Stimulated activated CD8-positive, alpha-beta memory T cell treated with anti-CD3 and anti-CD28 coated beads, Interleukin-4, amount 100 ng/mL, for 48 hours (primary cell): ENCODE results near the gene RNF187.

Source experiments
- DNase-seq: peaks from one replicate; pipeline ENCODE4 v3.0.0-alpha.2; 2020

Gene RNF187

DNA sequence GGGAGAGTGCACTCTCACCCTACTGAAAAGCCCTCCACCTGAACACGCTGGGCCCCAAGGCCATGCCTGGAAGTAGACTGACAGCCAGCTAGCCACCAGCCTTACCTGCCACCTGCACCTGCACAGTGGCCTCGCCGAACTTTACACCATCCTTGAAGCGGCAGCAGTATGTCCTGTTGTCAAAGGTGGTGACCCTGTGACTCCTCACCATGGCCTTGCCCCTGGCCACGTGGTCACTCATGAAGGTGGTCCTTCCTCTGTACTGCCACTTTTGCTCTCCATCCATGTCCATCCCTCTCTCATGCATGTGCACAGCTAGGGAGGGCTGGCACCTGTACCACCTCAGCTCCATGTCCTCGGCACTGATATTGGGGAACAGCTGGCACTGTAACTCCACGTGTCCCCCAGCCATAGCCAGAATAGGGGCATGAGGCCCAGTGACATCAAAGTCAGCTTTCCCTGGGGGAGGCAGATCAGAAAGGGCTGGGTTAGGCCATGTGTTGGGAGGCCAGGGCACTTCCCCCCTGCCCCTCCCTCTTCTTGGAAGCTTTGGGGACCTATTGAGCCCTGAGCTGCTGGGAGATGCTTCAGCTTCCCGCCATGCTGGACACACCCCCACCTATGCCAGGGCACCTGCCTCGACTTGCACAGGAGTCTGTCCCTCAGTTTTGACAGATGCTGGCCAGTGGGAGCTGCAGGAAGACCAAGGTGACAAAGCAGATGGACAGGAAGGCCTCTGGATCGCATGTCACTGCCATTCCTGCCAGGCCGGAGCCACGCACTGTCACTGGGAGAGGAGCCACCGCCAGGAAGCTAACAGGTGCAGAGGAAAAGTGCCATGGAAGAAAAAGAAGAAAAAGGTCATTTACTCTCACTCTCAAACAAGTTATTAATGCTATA is 24.6 kb downstream of the RNF187 start:
- peak; percentile 8 for DNase-seq

DNA sequence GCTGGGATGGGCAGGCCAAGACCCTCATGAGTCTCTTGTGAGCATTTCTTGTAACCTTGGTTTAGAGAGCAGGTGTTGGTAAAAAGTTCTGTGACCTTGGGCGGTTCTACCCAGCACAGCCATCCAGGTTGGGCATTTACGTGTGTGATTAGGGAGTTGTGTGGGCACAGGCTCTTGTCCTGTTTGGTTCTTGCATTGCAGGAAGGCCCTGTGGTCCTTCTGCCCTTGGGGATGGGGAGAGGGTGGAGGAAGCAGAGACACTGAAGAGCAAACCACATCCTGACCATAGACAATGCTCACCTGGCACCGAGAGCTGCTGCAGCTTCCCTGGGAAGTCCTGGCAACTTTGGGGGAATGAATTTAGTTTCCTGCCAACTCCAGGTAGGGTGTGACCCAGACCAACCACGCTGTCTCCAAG is 25.6 kb downstream of the RNF187 start:
- peak; percentile 10 for DNase-seq

DNA sequence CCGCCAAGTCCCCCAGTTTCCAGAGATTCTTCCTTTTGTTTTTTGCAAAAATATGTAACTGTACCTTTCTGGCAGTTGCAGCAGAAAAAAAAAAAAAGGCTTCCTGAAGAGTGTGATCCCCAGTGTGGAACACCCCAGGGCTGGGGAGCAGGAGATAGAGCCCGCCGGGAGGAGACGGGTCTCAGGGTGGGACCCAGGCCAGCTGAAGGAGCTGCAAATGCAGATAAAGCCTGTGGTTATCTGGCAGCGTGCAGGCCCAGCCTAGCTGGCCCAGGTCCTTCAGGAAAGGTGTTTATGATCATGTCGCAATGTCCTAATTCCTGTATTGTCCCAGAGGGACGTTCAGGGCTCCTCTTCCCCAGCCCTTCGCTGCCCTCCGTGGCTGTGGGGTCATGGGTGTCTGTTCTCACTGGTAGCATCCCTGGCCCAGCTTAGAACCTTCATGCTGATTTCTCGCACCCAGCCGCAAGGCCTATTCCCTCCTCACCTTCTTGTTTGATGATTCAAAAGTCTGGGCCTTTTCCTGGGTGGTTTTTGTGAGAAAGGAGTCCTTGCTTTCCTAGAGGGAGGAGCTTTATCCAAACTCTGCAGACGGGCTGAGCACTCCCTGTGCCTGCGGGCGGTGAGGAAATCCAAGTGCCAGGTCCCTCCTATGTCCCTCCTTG is 26.2 kb downstream of the RNF187 start:
- DNase-seq, result no peak

DNA sequence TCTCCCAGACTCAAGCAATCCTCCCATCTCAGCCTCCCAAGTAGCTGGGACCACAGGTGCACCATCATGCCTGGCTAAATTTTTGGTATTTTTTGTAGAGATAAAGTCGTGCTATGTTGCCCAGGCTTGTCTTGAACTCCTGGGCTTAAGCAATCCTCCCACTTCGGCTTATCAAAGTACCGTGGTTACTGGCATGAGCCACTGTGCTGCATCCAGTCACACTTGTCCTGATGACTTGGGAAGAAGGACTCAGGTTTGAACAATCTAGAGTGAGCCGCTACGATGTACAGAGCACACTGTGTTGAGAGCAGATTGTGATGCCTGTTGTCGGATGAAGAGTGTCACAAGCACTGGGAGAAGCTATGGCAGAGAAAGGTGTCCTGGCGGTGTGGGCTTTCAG is 27.2 kb downstream of the RNF187 start:
- DNase-seq, result no peak

DNA sequence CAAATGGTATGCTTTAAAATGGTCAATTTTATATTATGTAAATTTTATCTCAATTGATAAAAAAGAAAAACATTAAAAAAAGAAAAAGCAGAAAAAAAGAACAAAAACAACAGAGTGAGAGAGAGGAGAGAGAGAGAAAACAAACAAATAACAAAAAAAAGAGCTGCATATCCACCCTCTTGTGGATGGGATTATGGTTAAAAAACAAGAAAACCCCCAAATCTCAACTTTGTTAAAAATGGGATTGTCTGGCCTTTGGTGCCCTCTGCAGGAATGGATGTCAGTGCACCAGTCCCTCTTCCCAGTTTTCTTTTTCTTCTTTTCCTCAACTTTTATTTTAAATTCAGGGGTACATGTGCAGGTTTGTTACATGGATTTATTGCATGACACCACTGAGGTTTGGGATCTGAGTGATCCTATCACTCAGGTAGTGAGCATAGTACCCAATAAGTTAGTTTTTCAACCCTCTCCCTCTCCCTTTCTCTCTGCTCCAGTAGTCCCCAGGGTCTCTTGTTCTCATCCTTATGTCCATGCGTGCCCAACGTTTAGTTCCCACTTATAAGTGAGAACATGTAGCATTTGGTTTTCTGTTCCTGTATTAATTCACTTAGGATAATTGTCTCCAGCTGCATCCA is 28.1 kb downstream of the RNF187 start:
- DNase-seq, result no peak

DNA sequence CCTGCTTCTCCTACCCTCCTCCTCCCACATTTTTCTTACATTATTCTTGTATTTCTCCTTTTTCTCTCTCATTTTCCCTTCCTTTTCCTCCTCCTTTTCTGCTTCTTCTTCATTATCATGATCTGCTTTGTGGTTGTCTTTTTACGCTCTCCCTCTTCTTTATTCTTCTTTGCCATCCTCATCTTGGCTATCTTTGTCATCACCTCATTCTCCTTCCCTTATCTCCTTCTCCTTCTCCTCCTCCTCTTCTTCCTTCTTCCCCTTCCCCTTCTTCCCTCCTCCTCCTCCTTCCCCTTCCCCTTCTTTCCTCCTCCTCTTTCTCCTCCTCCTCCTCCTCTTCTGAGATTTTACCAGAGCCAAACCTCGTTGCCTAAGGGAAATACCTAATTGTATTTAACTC is 30.5 kb downstream of the RNF187 start:
- no peak for DNase-seq

DNA sequence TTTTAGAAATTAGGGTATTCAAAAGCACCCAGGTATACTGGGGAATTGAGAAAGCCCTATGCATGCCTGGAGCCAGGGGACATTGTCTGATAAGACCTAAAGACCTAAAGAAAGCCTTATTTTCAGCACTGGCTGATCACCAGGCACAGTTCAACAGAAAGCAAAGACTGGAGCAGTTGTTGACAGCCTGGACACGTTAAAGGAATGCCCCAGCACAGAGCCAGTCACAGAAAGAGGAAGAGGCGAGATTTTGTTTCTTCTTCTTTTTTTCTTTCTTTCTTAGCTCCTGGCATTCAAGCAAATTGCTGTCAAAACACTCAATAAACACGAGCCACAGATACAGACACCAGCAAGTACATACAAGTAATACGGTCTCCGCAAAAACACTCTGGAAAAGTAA is 40.4 kb downstream of the RNF187 start:
- DNase-seq, result no peak

DNA sequence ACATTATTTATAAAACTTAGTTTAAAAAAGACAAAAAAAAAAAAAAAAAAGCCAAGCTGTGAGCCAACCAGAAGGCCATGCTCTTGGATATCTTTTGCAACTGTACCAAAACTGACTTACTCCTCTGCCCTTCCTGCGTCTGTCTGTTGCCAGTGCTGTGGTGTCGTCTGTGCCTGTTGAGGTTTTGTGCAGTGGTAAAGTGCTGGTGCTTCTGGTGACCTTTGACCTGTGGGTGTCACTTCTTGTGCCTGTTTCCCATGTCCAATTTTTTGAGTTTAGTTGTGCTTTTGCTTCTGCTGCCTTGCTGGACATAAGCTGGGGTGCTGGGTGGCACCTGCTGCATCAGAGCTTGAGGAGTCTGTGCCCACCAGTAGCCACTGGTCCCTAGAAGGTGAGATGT is 41.4 kb downstream of the RNF187 start:
- no peak for DNase-seq

DNA sequence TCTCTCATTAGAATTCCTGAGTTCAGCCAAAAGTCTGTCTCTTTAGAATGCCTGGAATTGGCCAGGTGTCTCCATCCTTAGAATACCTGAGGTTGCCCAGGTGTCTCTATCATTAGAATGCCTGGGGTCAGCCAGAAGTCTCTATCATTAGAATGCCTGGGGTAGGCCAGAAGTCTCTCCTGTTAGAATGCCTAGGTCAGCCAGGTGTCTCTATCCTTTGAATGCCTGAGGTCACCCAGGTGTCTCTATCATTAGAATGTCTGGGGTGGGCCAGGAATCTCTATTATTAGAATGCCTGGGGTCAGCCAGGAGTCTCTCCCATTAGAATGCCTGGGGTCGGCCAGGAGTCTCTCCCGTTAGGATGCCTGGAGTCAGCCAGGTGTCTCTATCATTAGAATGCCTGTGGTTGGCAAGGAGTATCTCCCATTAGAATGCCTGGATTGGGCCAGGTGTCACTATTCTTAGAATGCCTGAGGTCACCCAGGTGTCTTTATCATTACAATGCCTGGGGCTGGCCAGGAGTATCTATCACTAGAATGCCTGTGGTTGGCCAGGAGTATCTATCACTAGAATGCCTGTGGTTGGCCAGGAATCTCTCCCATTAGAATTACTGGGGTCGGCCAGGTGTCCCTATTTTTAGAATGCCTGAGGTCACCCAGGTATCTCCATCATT is 43.0 kb downstream of the RNF187 start:
- no peak for DNase-seq

DNA sequence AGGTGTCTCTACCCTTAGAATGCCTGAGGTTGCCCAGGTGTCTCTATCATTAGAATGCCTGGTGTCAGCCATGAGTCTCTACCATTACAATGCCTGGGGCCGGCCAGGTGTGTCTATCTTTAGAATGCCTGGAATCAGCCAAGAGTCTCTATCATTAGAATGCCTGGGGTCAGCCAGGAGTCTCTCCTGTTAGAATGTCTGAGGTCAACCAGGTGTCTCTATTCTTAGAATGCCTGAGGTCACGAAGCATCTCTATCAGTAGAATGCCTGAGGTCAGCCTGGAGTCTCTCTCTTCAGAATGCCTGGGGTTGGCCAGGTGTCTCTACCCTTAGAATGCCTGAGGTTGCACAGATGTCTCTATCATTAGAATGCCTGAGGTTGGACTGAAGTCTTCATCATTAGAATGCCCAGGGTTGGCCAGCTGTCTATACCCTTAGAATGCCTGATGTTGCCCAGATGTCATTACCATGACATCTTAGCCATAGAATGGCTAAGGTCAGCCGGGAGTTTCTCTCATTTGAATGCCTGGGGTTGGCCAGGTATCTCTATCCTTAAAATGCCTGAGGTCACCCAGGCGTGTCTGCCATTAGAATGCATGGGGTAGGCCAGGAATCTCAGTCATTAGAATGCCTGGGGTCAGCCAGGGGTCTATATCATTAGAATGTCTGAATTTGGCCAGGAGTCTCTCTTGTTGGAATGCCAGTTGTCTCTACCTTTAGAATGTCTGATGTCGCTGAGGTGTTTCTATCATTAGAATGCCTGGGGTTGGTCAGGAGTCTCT is 44.0 kb downstream of the RNF187 start:
- DNase-seq, result no peak

DNA sequence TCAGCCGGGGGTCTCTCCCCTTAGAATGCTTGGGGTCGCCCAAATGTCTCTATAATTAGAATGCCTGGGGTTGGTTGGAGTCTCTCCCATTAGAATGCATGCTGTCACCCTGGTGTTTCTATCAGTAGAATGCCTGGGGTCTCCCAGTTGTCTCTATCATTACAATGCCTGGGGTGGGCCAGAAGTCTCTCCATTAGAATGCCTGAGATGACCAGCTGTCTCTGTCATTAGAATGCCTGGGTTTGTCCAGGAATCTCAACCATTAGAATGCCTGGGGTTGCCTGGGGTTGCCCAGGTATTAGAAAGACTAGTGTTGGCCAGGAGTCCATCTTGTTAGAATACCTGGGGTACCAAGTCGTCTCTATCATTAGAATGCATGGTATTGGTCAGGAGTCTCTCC is 51.6 kb downstream of the RNF187 start:
- DNase-seq, result no peak

DNA sequence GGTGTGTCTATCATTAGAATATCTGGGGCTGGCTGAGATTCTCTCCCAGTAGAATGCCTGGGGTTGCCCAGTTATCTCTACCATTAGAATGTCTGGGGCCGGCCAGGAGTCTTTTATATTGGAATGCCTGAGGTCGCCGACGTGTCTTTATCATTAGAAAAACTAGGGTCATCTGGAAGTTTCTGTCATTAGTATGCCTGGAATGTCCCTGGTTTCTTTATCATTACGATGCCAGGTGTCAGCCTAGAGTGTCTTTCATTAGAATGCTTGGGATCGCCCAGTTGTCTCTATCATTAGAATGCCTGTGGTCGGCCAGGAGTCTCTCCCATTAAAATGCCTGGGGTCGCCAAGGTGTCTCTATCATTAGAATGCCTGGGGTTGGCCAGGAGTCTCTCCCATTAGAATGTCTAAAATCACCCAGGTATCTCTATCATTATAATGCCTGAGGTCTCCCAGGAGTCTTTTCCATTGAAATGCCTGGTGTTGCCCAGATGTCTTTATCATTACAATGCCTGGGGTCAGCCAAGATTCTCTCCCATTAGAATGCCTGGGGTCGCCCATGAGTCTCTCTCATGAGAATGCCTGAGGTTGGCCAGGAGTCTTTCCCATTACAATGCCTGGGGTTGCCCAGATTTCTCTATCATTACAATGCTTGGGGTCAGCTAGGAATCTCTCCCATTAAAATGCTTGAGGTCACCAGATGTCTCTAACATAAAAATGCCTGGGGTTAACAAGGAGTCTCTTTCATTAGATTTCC is 53.2 kb downstream of the RNF187 start:
- DNase-seq, result no peak

DNA sequence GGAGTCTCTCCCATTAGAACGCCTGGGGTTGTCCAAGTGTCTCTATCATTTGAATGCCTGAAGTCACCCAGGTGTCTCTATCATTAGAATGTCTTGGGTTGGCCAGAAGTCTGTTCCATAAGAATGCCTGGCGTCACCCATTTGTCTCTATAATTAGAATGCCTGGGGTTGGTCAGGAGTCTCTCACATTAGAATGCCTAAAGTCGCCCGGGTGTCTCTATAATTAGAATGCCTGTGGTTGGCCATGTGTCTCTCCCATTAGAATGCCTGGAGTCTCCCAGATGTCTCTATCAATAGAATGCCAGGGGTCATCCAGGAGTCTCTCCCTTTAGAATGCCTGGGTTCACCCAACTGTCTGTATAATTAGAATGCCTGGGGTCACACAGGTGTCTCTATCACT is 54.5 kb downstream of the RNF187 start:
- no peak for DNase-seq

DNA sequence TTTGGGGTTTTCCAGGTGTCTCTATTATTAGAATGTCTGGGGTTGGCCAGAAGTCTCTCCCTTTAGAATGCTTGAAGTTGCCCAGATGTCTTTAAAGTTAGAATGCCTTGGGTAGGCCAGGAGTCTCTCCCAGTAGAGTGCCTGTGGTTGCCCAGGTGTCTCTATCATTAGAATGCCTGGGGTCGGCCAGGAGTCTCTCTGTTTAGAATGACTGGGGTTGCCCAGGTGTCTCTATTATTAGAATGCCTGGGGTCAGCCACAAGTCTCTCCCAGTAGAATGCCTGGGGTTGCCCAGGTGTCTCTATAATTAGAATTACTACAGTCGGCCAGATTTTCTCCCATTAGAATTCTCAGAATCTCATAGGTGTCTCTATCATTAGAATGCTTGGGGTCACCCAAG is 55.2 kb downstream of the RNF187 start:
- DNase-seq, result no peak

DNA sequence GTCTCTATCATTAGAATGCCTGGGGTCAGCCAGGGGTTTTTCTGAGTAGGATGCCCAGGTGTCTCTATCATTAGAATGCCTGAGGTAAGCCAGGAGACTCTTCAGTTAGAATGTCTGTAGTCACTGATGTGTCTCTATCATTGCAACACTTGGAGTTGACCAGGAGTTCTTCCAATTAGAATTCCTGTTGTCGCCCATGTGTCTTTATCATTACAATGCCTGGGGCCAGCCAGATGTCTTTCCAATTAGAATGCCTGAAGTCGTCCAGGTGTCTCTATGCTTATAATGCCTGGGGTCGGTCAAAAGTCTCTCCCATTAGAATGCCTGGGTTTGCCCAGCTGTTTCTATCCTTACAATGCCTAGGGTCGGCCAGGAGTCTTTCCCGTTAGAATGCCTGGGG is 55.8 kb downstream of the RNF187 start:
- DNase-seq, result no peak

DNA sequence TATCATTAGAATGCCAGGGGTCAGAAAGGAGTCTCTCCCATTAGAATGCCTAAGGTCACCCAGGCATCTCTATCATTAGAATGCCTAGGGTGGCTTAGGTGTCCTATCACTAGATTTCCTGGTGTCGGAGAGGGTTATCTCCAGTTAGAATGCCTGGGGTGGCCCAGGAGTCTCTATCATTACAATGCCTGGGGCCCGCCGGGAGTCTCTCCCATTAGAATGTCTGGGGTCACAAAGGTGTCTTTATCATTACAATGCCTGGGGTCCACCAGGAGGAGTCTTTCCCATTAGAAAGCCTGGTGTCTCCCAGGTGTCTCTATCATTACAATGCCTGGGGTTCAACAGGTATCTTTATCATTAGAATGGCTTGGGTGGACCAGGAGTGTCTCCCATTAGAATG is 56.2 kb downstream of the RNF187 start:
- no peak for DNase-seq

DNA sequence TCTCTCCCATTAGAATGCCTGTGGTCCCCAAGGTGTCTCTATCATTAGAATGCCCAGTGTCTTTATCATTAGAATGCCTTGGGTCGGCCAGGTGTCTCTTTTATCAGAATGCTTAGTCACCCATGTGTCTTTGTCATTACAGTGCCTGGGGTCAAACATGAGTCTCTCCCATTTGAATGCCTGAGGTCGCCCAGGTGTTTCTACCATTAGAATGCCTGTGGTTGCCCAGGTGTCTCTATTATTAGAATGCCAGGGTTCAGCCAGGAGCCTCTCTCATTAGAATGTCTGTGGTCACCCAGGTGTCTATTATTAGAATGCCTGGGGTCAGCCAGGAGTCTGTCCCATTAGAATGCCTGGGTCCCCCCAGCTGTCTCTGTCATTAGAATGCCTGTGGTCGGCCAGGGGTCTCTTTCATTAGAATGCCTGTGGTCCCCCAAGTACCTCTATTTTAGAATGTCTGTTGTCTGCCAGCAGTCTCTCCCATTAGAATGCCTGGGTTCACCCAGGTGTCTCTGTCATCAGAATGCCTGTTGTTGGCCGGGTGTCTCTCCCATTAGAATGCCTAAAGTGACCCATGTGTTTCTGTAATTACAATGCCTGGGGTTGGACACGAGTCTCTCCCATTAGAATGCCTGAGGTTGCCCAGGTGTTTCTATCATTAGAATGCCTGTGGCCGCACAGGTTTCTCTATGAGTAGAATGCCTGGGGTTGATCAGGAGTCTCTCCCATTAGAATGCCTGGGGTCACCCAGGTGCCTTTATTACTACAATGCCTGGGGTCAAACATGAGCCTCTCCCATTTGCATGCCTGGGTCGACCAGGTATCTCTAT is 57.1 kb downstream of the RNF187 start:
- no peak for DNase-seq

DNA sequence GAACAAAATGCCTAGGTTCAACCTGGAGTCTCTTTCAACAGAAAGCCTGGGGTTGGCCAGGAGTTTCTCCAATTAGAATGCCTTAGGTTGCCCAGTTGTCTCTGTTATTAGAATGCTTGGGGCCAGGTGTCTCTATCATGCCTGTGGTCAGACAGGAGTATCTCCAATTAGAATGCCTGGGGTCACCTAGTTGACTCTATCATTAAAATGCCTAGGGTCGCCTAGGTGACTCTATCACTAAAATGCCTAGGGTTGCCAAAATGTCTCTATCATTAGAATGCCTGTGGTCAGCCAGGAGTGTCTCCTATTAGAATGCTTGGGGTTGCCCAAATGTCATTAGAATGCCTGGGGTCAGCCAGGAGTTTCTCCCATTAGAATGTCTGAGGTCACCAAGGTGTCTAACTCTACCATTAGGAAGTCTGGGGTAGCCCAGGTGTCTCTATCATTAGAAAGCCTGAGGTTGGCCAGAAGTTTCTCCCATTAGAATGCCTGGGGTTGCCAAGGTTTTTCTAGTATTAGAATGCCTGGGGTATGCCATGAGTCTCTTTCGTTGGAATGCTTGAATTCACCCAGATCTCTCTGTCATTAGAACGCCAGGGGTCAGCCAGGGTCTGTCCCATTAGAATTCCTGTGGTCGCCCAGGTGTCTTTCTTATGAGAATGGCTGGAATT is 57.9 kb downstream of the RNF187 start:
- DNase-seq, result no peak
